ENCODE results near the gene RXFP1. TPM values are rescaled to one million over a fixed set of nuclear protein-coding genes. Genes with fewer than 3 reads are reported as not detected.

RXFP1 gene
- total and polyA plus RNA-seq, 2 experiments from 2014 or later: not detected

DNA sequence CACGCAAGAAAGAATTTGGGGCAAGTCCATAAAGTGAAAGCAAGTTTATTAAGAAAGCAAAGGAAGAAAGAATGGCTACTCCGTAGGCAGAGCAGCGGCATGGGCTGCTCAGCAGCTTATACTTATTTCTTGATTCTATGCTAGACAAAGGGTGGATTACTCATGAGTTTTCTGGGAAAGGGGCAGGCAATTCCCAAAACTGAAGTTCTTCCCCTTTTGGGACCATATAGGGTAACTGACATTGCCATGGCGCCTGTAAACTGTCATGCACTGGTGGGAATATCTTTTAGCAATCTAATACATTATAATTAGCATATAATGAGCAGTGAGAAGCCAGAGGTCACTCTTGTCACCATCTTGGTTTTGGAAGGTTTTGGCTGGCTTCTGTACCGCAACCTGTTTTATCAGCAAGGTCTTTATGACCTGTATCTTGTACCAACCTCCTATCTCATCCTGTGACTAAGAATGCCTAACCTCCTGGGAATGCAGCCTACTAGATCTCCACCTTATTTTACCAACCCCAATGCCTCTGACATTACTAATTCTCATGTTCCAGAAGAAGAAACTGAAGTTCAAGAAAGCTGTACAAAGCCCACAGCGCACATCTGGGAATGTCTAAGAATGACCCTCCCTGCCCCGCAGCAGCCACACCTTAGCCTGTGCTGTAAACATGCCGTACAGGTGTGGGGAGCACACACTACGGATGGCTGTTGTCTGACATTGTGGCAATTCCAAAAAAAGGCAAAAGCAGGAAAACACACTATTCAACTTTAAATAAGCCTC lies 18.6 kb downstream of the RXFP1 start:
- TF ChIP-seq, protein P1, sequence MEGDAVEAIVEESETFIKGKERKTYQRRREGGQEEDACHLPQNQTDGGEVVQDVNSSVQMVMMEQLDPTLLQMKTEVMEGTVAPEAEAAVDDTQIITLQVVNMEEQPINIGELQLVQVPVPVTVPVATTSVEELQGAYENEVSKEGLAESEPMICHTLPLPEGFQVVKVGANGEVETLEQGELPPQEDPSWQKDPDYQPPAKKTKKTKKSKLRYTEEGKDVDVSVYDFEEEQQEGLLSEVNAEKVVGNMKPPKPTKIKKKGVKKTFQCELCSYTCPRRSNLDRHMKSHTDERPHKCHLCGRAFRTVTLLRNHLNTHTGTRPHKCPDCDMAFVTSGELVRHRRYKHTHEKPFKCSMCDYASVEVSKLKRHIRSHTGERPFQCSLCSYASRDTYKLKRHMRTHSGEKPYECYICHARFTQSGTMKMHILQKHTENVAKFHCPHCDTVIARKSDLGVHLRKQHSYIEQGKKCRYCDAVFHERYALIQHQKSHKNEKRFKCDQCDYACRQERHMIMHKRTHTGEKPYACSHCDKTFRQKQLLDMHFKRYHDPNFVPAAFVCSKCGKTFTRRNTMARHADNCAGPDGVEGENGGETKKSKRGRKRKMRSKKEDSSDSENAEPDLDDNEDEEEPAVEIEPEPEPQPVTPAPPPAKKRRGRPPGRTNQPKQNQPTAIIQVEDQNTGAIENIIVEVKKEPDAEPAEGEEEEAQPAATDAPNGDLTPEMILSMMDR (IDR thresholded peaks at IDR 0.05; ENCODE audit: low read depth, low read length): no peak
- Histone ChIP-seq H3K9me3 (ENCODE audit: low read depth) (no peaks in the 10 kb centered on the region), H3K4me3 (no peak overlapping the region), H3K27ac (no peak overlapping the region), H3K4me1 (ENCODE audit: low read depth) (no peaks in the 10 kb centered on the region), H3K36me3 (no peaks in the 10 kb centered on the region), H3K27me3 (no peaks in the 10 kb centered on the region)
- DNase-seq (ENCODE audit: low read depth in 1 of 2, low spot score in 1 of 2): no peak

DNA sequence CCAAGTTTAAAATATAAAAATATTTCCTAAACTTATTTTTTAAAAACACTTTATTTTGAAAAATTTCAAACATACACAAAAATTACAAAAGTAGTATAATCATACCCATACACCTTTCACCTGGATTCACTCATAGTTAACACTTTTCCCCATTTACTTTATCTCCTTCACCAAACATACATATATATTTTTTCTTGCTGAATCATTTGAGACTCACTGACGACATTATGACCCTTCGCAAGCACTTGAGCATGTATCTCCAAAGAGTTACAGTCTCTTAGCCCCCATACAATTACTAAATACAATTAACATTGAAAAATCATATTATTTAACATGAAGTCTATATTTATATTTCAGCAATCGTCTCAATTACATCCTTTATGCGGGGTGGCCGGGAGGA lies 19.8 kb downstream of the RXFP1 start:
- DNase-seq (ENCODE audit: low read depth in 1 of 2, low spot score in 1 of 2): no peak
- H3K4me1 ChIP-seq (ENCODE audit: low read depth): no peaks in the 10 kb centered on the region
- TF ChIP-seq, protein P1 (IDR thresholded peaks at IDR 0.05; ENCODE audit: low read depth, low read length): no peak
- no peak overlapping the region for H3K4me3 ChIP-seq
- no peaks in the 10 kb centered on the region for H3K36me3 ChIP-seq
- H3K27ac ChIP-seq: no peak overlapping the region
- H3K27me3 ChIP-seq: no peaks in the 10 kb centered on the region
- H3K9me3 ChIP-seq (ENCODE audit: low read depth): no peaks in the 10 kb centered on the region

DNA sequence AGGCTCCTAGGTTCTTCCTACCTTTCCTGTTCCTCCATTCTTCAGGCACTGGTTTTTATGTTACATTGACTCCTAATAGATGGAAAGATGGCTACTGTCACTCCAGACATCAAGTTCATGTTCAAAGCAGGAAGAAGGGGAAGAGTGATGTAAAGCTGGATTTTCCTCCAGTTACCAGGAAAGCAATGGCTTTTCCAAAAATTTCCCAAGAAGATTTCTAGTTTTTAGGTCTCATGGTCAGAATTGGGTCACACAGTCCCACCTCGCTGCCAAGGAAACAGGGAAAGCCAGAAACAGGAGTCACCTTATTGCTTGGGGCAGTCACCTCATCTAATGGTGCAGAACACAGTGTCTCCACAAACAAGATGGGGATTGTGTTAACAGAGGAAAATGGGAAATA lies 21.5 kb downstream of the RXFP1 start:
- Histone ChIP-seq H3K4me1 (ENCODE audit: low read depth) (no peaks in the 10 kb centered on the region), H3K4me3 (no peak overlapping the region), H3K9me3 (ENCODE audit: low read depth) (no peaks in the 10 kb centered on the region), H3K27me3 (no peaks in the 10 kb centered on the region), H3K36me3 (no peaks in the 10 kb centered on the region), H3K27ac (no peak overlapping the region)
- TF ChIP-seq, protein P1 (IDR thresholded peaks at IDR 0.05; ENCODE audit: low read depth, low read length): no peak
- no peak for DNase-seq (ENCODE audit: low read depth in 1 of 2, low spot score in 1 of 2)

DNA sequence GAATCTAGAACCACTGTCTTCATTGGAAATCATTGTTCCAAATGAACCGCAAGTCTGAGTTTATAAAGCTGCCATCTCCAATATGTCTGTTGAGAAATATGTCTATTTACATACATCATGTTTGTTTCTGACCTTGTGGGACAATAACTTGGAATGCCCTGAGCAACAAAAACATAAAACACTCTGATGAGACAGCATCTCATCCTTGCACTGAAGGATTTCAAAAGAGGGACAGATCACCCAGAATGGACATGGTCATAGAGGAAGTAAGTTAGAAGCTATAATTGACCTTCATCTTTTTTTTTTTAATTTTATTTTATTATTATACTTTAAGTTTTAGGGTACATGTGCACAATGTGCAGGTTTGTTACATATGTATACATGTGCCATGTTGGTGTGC lies 22.5 kb downstream of the RXFP1 start:
- no peak for DNase-seq (ENCODE audit: low read depth in 1 of 2, low spot score in 1 of 2)
- H3K4me1 ChIP-seq (ENCODE audit: low read depth): no peaks in the 10 kb centered on the region
- no peaks in the 10 kb centered on the region for H3K27me3 ChIP-seq
- H3K9me3 ChIP-seq (ENCODE audit: low read depth): no peaks in the 10 kb centered on the region
- TF ChIP-seq, protein P1 (IDR thresholded peaks at IDR 0.05; ENCODE audit: low read depth, low read length): no peak
- H3K27ac ChIP-seq: no peak overlapping the region
- H3K36me3 ChIP-seq: no peaks in the 10 kb centered on the region
- no peak overlapping the region for H3K4me3 ChIP-seq

DNA sequence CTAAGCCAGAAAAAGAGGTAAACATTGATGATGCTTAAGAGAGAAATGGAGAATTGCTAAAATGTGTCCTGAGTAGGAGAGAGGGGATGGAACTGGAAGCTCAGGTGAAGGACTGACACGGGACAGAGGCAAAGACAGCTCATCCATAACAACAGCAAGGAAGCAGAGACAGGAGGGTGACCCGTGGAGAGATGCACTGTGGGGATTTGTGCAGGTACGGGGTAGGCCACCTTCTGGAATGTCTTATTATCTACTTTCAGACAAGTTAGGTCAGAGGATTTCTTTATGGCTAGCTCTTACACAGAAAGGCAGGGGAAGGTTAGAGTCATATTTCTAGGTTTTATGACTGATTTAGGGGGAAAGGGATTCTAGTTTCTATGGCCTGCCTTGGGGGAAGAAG lies 31.7 kb downstream of the RXFP1 start:
- Histone ChIP-seq H3K27me3 (no peaks in the 10 kb centered on the region), H3K36me3 (no peaks in the 10 kb centered on the region), H3K27ac (no peak overlapping the region), H3K9me3 (ENCODE audit: low read depth) (no peaks in the 10 kb centered on the region), H3K4me3 (no peak overlapping the region), H3K4me1 (ENCODE audit: low read depth) (no peaks in the 10 kb centered on the region)
- DNase-seq (ENCODE audit: low read depth in 1 of 2, low spot score in 1 of 2): no peak
- TF ChIP-seq, protein P1 (IDR thresholded peaks at IDR 0.05; ENCODE audit: low read depth, low read length): no peak

Data from cardiac muscle cell (in vitro differentiated cells and primary cell).